ENCODE results near the gene XRCC1.

The XRCC1 gene, protein sequence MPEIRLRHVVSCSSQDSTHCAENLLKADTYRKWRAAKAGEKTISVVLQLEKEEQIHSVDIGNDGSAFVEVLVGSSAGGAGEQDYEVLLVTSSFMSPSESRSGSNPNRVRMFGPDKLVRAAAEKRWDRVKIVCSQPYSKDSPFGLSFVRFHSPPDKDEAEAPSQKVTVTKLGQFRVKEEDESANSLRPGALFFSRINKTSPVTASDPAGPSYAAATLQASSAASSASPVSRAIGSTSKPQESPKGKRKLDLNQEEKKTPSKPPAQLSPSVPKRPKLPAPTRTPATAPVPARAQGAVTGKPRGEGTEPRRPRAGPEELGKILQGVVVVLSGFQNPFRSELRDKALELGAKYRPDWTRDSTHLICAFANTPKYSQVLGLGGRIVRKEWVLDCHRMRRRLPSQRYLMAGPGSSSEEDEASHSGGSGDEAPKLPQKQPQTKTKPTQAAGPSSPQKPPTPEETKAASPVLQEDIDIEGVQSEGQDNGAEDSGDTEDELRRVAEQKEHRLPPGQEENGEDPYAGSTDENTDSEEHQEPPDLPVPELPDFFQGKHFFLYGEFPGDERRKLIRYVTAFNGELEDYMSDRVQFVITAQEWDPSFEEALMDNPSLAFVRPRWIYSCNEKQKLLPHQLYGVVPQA

DNA sequence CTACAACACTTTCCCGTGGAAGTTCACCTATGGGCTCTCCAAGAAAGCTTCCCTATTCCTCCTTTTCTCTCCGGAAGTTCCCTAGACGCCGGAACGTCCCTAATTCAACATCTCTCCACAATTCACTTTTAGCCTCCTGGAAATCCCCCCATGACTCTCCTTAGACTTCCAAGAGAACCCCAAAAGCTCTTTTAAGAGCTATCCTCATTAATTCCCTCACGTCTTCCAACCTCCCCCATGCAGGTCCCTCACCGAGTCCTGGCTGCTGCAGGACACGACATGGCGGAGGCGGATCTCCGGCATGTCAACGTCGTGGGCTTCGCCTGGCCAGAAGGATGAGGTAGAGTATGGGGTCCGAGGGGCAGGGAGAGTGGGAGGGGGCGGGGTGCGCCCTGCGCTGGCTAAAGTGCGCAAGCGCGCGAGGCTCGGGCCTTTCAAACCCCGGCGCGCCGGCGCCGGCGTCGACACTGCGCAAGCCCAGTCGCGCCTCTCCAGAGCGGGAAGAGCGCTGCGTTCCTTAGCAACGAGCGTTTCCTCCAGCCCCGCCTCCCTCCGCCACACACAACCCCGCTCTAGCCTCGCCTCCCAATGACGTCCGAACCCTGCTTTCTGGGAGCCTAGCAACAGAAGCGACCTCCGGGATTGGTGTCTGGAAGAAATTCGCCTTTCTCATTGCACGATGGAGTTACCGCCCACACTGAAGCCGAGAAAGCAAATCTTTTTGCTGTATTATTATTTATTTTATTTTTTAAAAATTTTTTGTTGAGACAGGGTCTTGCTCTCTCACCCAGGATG, at the start of gene XRCC1, which contains the start of gene PINLYP:
TSS of gene XRCC1 (minus strand) at position 372 of the 795 bp plus-strand sequence. CDS start at position 303, 69 bp downstream.
TSS of gene PINLYP (plus strand) at position 646 of the 795 bp plus-strand sequence. CDS start 1,391 bp downstream, outside the sequence.
- TF ChIP-seq, protein P1, sequence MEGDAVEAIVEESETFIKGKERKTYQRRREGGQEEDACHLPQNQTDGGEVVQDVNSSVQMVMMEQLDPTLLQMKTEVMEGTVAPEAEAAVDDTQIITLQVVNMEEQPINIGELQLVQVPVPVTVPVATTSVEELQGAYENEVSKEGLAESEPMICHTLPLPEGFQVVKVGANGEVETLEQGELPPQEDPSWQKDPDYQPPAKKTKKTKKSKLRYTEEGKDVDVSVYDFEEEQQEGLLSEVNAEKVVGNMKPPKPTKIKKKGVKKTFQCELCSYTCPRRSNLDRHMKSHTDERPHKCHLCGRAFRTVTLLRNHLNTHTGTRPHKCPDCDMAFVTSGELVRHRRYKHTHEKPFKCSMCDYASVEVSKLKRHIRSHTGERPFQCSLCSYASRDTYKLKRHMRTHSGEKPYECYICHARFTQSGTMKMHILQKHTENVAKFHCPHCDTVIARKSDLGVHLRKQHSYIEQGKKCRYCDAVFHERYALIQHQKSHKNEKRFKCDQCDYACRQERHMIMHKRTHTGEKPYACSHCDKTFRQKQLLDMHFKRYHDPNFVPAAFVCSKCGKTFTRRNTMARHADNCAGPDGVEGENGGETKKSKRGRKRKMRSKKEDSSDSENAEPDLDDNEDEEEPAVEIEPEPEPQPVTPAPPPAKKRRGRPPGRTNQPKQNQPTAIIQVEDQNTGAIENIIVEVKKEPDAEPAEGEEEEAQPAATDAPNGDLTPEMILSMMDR (IDR thresholded peaks at IDR 0.05; ENCODE audit: extremely low read depth, missing control alignments): no peak
- peak; percentile 96 for DNase-seq (ENCODE audit: low spot score)

DNA sequence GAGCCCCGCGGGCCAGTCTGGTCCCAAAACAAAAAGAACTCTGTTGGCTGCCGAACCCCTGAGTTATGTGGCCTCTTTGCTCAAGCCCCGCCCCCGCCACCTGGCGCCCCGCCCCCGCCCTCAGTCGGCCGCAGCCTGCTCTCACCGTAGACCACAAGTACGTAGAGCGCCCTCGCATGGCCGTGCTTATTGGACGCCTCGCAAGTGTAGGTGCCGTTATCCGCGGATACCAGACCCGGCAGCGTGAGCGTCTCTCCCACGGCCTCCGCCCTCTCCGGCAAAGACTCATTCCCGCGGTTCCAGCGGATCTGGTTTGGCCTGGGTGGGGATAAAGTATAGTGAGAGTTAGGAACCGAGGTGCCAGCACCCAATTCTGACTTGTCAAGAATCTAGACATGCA, 49.6 kb upstream of the XRCC1 start:
- TF ChIP-seq, protein P1 (IDR thresholded peaks at IDR 0.05; ENCODE audit: extremely low read depth, missing control alignments): peak; percentile 60
- DNase-seq (ENCODE audit: low spot score): peak; percentile 88

DNA sequence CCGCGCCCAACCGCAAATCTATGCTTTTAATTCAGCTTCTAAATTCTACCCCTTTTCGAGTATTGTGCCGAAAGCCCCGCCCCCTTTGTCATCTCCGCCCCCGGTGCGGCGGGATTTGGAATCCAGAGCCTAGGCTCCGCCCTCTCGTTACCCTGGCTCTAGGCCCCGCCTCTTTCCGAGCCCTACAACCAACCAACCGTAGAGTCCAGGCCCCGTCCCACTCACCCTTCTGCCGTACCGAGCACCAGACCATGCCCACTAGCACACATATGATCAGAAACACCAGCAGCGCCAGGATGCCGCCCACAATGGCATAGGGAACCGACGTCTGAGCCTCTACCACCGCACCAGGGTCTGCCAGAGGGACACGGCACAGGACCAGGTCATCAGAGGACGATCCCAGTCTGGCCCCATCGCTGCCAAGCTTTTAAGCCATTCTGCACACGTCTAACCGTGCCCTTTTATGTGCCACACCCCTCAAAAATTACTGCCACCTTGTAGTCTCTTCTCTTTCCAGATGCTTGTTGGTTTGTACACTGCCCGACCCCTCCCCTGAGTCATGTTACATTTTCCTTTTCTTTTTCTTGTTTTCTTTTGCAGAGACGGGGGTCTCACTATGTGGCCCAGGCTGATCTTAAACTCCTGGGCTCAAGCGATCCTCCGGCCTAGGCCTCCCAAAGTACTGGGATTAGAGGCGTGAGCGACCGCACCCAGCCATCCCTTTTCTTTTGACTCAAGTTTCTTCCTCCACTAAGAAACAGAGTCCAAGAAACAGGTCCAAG, 48.8 kb upstream of the XRCC1 start:
- no peak for DNase-seq (ENCODE audit: low spot score)
- TF ChIP-seq, protein P1 (IDR thresholded peaks at IDR 0.05; ENCODE audit: extremely low read depth, missing control alignments): no peak

DNA sequence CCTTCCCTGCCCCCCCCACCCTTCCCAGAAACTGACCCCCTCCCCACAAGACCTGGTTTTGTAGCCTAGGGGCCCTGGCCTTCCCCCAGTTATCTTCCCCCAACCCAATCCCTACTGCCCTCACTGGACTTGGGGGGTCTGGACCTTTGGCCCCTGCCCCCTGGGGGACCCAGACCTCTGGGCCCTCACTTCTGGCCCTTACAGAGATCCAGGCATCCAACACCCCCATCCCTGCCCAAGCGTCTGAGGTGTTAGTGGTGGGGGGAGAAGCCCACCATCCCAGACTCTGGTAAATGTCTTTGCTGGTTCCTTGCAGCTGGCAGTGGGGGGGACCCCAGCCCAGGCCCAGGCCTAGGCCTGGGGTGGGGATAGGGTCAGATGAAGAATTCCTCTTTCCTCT, 47.6 kb upstream of the XRCC1 start:
- TF ChIP-seq, protein P1 (IDR thresholded peaks at IDR 0.05; ENCODE audit: extremely low read depth, missing control alignments): no peak
- no peak for DNase-seq (ENCODE audit: low spot score)

DNA sequence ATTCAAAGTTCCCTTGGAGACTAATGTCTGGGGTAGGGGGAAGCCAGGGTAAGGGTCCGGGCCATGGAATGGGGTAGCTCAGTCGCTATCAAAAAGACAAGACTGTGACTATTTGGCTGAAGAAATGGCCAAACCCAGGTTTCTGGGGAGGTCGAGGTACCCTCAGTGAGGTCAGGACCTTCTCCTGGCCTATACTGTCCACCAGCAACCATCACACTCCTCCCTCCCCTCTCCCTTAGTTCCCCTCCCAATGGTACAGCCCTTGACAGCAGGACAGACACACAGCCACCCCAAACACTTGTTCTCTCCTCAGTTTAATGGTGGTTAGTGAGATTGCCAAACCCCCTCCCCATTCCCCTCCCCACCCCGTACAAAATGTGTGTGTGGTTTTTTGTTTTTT, 46.7 kb upstream of the XRCC1 start:
- DNase-seq (ENCODE audit: low spot score): no peak
- TF ChIP-seq, protein P1 (IDR thresholded peaks at IDR 0.05; ENCODE audit: extremely low read depth, missing control alignments): no peak

DNA sequence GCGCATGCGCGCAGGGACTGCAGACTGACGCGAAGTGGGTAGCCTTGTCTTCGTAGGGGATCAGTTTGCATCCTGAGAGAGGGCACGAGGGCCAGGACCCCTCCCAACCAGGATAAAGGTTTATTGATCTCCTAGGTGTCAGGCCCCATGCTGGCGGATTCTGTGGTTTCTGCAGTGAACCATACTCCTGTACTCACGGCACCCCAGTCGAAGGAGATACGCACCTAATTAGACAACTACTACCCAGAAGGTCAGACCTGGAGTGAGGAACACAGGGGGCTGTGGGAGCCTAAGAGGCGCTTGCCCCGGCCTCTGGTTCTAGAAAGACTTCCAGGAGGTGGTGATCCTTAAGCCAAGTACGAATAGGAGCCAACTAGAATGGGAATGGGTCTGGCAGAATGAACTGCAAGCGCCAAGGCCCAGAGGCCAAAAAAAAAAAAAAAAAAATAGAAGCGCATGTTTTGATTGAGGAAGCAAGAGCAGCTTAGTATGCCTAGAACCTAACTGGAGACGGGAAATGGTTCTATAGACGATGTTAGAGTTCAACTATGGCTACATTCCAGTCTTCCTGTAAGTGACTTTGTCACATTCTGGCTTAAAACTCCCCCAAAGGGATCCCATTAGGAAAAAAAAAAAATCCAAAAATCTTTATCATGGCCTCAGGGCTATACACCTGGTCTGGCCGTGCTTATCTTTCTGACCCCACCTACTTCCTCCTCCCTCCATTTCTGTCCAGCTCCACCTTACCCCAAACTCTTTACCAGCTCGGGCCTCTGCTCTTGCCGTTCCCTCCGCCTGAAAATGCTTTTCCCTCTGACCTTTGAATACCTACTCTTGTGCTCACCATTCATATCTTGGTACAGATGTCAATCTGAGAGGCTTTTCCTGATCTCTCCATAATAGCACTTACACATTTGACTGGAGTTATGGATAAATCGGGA, 45.0 kb upstream of the XRCC1 start:
- no peak for DNase-seq (ENCODE audit: low spot score)
- TF ChIP-seq, protein P1 (IDR thresholded peaks at IDR 0.05; ENCODE audit: extremely low read depth, missing control alignments): no peak
